ENCODE results near the gene HIVEP1.
"Not testable (repeated sequence)": the region's sequence is repeated elsewhere in the genome, so short reads cannot be mapped to it uniquely, and the experiment has no call there.

The HIVEP1 gene

GRCh38 chr6:12099623-12100338 lies 87.7 kb downstream of the HIVEP1 start:
- TF ChIP-seq SPI1 (IDR thresholded peaks at IDR 0.05; ENCODE audit: low read depth, low read length): no peak
- no peak for TF ChIP-seq POLR2AphosphoS5 (IDR thresholded peaks at IDR 0.05; ENCODE audit: low read depth, low read length)
- no peak for TF ChIP-seq POU2F2 (IDR thresholded peaks at IDR 0.05; ENCODE audit: low read depth, low read length)
- TF ChIP-seq TAF1 (IDR thresholded peaks at IDR 0.05; ENCODE audit: low read depth, low read length): no peak
- no peak for TF ChIP-seq POLR2A (IDR thresholded peaks at IDR 0.05; ENCODE audit: low read depth, low read length)
- TF ChIP-seq PAX5 (IDR thresholded peaks at IDR 0.05; ENCODE audit: insufficient read depth, low read length, severe bottlenecking): no peak
- DNase-seq (ENCODE audit: insufficient read length, low spot score) (no peak), FAIRE-seq (peak; percentile 78)

GRCh38 chr6:12101048-12101447 lies 88.9 kb downstream of the HIVEP1 start:
- DNase-seq (ENCODE audit: insufficient read length, low spot score) (no peak), FAIRE-seq (no peak)
- TF ChIP-seq TAF1 (IDR thresholded peaks at IDR 0.05; ENCODE audit: low read depth, low read length): no peak
- TF ChIP-seq POU2F2 (IDR thresholded peaks at IDR 0.05; ENCODE audit: low read depth, low read length): no peak

GRCh38 chr6:12101653-12102312 lies 89.7 kb downstream of the HIVEP1 start:
- TF ChIP-seq TAF1 (IDR thresholded peaks at IDR 0.05; ENCODE audit: low read depth, low read length) (no peak), POLR2AphosphoS5 (IDR thresholded peaks at IDR 0.05; ENCODE audit: low read depth, low read length) (no peak), SPI1 (IDR thresholded peaks at IDR 0.05; ENCODE audit: low read depth, low read length) (no peak), PAX5 (IDR thresholded peaks at IDR 0.05; ENCODE audit: insufficient read depth, low read length, severe bottlenecking) (no peak), POU2F2 (IDR thresholded peaks at IDR 0.05; ENCODE audit: low read depth, low read length) (no peak), POLR2A (IDR thresholded peaks at IDR 0.05; ENCODE audit: low read depth, low read length) (no peak)
- FAIRE-seq: peak; percentile 57
- no peak for DNase-seq (ENCODE audit: insufficient read length, low spot score)

GRCh38 chr6:12102350-12102749 lies 90.2 kb downstream of the HIVEP1 start:
- TF ChIP-seq SPI1 (IDR thresholded peaks at IDR 0.05; ENCODE audit: low read depth, low read length) (no peak), POLR2A (IDR thresholded peaks at IDR 0.05; ENCODE audit: low read depth, low read length) (no peak), TAF1 (IDR thresholded peaks at IDR 0.05; ENCODE audit: low read depth, low read length) (no peak), PAX5 (IDR thresholded peaks at IDR 0.05; ENCODE audit: insufficient read depth, low read length, severe bottlenecking) (no peak), POLR2AphosphoS5 (IDR thresholded peaks at IDR 0.05; ENCODE audit: low read depth, low read length) (no peak), POU2F2 (IDR thresholded peaks at IDR 0.05; ENCODE audit: low read depth, low read length) (no peak)
- DNase-seq (ENCODE audit: insufficient read length, low spot score) (no peak), FAIRE-seq (no peak)

- FAIRE-seq: no peak
- no peak for TF ChIP-seq TAF1 (IDR thresholded peaks at IDR 0.05; ENCODE audit: low read depth, low read length)
- no peak for TF ChIP-seq POLR2AphosphoS5 (IDR thresholded peaks at IDR 0.05; ENCODE audit: low read depth, low read length)
- TF ChIP-seq POU2F2 (IDR thresholded peaks at IDR 0.05; ENCODE audit: low read depth, low read length): no peak
- no peak for TF ChIP-seq POLR2A (IDR thresholded peaks at IDR 0.05; ENCODE audit: low read depth, low read length)
- TF ChIP-seq SPI1 (IDR thresholded peaks at IDR 0.05; ENCODE audit: low read depth, low read length): no peak
- no peak for TF ChIP-seq PAX5 (IDR thresholded peaks at IDR 0.05; ENCODE audit: insufficient read depth, low read length, severe bottlenecking)
- no peak for DNase-seq (ENCODE audit: insufficient read length, low spot score)
These were observed 91.0 kb downstream of the HIVEP1 start for GRCh38 chr6:12103158-12103557.

GRCh38 chr6:12105271-12105670 lies 93.2 kb downstream of the HIVEP1 start:
- DNase-seq (ENCODE audit: insufficient read length, low spot score) (no peak), FAIRE-seq (no peak)
- TF ChIP-seq TAF1 (IDR thresholded peaks at IDR 0.05; ENCODE audit: low read depth, low read length) (no peak), SPI1 (IDR thresholded peaks at IDR 0.05; ENCODE audit: low read depth, low read length) (no peak), POU2F2 (IDR thresholded peaks at IDR 0.05; ENCODE audit: low read depth, low read length) (no peak), PAX5 (IDR thresholded peaks at IDR 0.05; ENCODE audit: insufficient read depth, low read length, severe bottlenecking) (no peak), POLR2A (IDR thresholded peaks at IDR 0.05; ENCODE audit: low read depth, low read length) (no peak), POLR2AphosphoS5 (IDR thresholded peaks at IDR 0.05; ENCODE audit: low read depth, low read length) (no peak)

- DNase-seq (ENCODE audit: insufficient read length, low spot score); FAIRE-seq: not testable (repeated sequence)
These were observed 96.3 kb downstream of the HIVEP1 start for GRCh38 chr6:12108376-12108775.

- TF ChIP-seq SPI1 (IDR thresholded peaks at IDR 0.05; ENCODE audit: low read depth, low read length): no peak
- no peak for TF ChIP-seq TAF1 (IDR thresholded peaks at IDR 0.05; ENCODE audit: low read depth, low read length)
- TF ChIP-seq PAX5 (IDR thresholded peaks at IDR 0.05; ENCODE audit: insufficient read depth, low read length, severe bottlenecking): no peak
- TF ChIP-seq POU2F2 (IDR thresholded peaks at IDR 0.05; ENCODE audit: low read depth, low read length): no peak
- no peak for TF ChIP-seq POLR2A (IDR thresholded peaks at IDR 0.05; ENCODE audit: low read depth, low read length)
- TF ChIP-seq POLR2AphosphoS5 (IDR thresholded peaks at IDR 0.05; ENCODE audit: low read depth, low read length): no peak
- FAIRE-seq (no peak), DNase-seq (ENCODE audit: insufficient read length, low spot score) (no peak)
These were observed 98.6 kb downstream of the HIVEP1 start for GRCh38 chr6:12110523-12111362.

- DNase-seq (ENCODE audit: insufficient read length, low spot score) (no peak), FAIRE-seq (no peak)
- TF ChIP-seq PAX5 (IDR thresholded peaks at IDR 0.05; ENCODE audit: insufficient read depth, low read length, severe bottlenecking): no peak
- no peak for TF ChIP-seq POU2F2 (IDR thresholded peaks at IDR 0.05; ENCODE audit: low read depth, low read length)
- TF ChIP-seq POLR2AphosphoS5 (IDR thresholded peaks at IDR 0.05; ENCODE audit: low read depth, low read length): no peak
- TF ChIP-seq TAF1 (IDR thresholded peaks at IDR 0.05; ENCODE audit: low read depth, low read length): no peak
- TF ChIP-seq SPI1 (IDR thresholded peaks at IDR 0.05; ENCODE audit: low read depth, low read length): no peak
- no peak for TF ChIP-seq POLR2A (IDR thresholded peaks at IDR 0.05; ENCODE audit: low read depth, low read length)
These were observed 99.2 kb downstream of the HIVEP1 start for GRCh38 chr6:12111363-12111670.

All from GM12891 (cell line).